Inferior parietal cortex (tissue), 1 donor: Measurements from ENCODE around the gene KIF3C.
"Not testable (repeated sequence)": the region's sequence is repeated elsewhere in the genome, so short reads cannot be mapped to it uniquely, and the experiment has no call there.

Experiments used
- DNase-seq: peaks from one replicate; pipeline ENCODE4 v3.0.0-alpha.2; 2016; ENCODE audit errors: extremely low spot score

The KIF3C gene

GRCh38 chr2:25999406-25999805 is 17.1 kb upstream of the KIF3C start:
- DNase-seq = not testable (repeated sequence)

- not testable (repeated sequence) for DNase-seq
Observed at GRCh38 chr2:25998816-25999383, 16.6 kb upstream of the KIF3C start.

GRCh38 chr2:25996844-25997243 is 14.5 kb upstream of the KIF3C start:
- no peak for DNase-seq

GRCh38 chr2:25994509-25994908 is 12.2 kb upstream of the KIF3C start:
- no peak for DNase-seq

- no peak for DNase-seq
Observed at GRCh38 chr2:25993049-25993448, 10.8 kb upstream of the KIF3C start.

GRCh38 chr2:25992556-25992955 is 10.3 kb upstream of the KIF3C start:
- no peak for DNase-seq

- DNase-seq = no peak
Observed at GRCh38 chr2:25991965-25992364, 9.7 kb upstream of the KIF3C start.

GRCh38 chr2:25989154-25989553 is 6.9 kb upstream of the KIF3C start:
- no peak for DNase-seq

- no peak for DNase-seq
Observed at GRCh38 chr2:25988134-25988533, 5.8 kb upstream of the KIF3C start.

GRCh38 chr2:25983735-25984134 is 1.4 kb upstream of the KIF3C start:
- DNase-seq = no peak

- DNase-seq = no peak
Observed at GRCh38 chr2:25982968-25983280, 627 bp upstream of the KIF3C start.

GRCh38 chr2:25981596-25982272 is 563 bp downstream of the KIF3C start:
- no peak for DNase-seq

GRCh38 chr2:25980951-25981350 is 1.3 kb downstream of the KIF3C start:
- no peak for DNase-seq

- DNase-seq = no peak
Observed at GRCh38 chr2:25980076-25980887, 2.0 kb downstream of the KIF3C start.

- DNase-seq = no peak
Observed at GRCh38 chr2:25979001-25979400, 3.3 kb downstream of the KIF3C start.

- no peak for DNase-seq
Observed at GRCh38 chr2:25977768-25978167, 4.5 kb downstream of the KIF3C start.

- no peak for DNase-seq
Observed at GRCh38 chr2:25976983-25977741, 5.1 kb downstream of the KIF3C start.

GRCh38 chr2:25972049-25972823 is 10.1 kb downstream of the KIF3C start:
- DNase-seq = no peak

- DNase-seq = no peak
Observed at GRCh38 chr2:25971596-25971995, 10.7 kb downstream of the KIF3C start.

- DNase-seq = no peak
Observed at GRCh38 chr2:25966531-25967270, 15.6 kb downstream of the KIF3C start.

- DNase-seq = no peak
Observed at GRCh38 chr2:25964891-25965290, 17.4 kb downstream of the KIF3C start.
